AG04449 (cell line): ENCODE data around the gene PDE6G.

ENCODE experiments used
- CTCF ChIA-PET: fragments of 350-600 bp; formaldehyde crosslinking; extraction: SDS; loops from one replicate; lab custom pipeline; 2021; ENCODE audit warnings: antibody characterized with exemption; lab: Yijun Ruan, JAX
- POLR2A ChIA-PET: fragments of 400-600, 350-600 bp; formaldehyde crosslinking; extraction: SDS; loops from one replicate; lab custom pipeline; 2020; ENCODE audit warnings: antibody characterized with exemption, inconsistent platforms; lab: Yijun Ruan, JAX
- DNase-seq: peaks from one replicate; pipeline ENCODE4 v3.0.0-alpha.2; 2010; ENCODE audit warnings: low read depth, low spot score
- H3K4me3 ChIP-seq: 2 replicates; pipeline ENCODE4 v1.5.1; 2011; ENCODE audit warnings: low read depth, mild to moderate bottlenecking, control low read depth, low read length
- CTCF ChIP-seq: IDR thresholded peaks from one replicate; pipeline ENCODE4 v1.5.1; 2011; ENCODE audit warnings: mild to moderate bottlenecking, moderate library complexity, low read length, control low read depth, inconsistent platforms; ENCODE audit not compliant: insufficient read depth; ENCODE audit errors: missing control alignments

Gene PDE6G

GRCh38 chr17:81636505-81637288, 19.6 kb downstream of the PDE6G start, which contains the start of the genes NPLOC4 and TSPAN10:
Gene NPLOC4 (minus strand): TSS chr17:81637112. CDS start chr17:81636930, 182 bp downstream.
Gene TSPAN10 (plus strand): TSS chr17:81637196. CDS start chr17:81642413, 5,217 bp downstream.
- ChIA-PET POLR2A (interaction anchor here (1.0 to 1.2 kb wide), 3 partner anchors 10 to 47 kb away, joined by 3 to 5 read pairs (median 3); partner anchors contain the start of genes ARL16 and HGS), CTCF (interaction anchor here (2.5 kb wide), 1 partner anchor 35 kb away, joined by 10 read pairs; no protein-coding TSS in a partner anchor)

GRCh38 chr17:81635973-81636504, 20.3 kb downstream of the PDE6G start:
- peak overlapping the region; percentile 79 for H3K4me3 ChIP-seq
- ChIA-PET CTCF (interaction anchor here (0.6 to 2.5 kb wide), 2 partner anchors 35 to 90 kb away, joined by 4 to 10 read pairs; no protein-coding TSS in a partner anchor), POLR2A (interaction anchor here (1.2 kb wide), 1 partner anchor 9 kb away, joined by 5 read pairs; no protein-coding TSS in a partner anchor)
- no peak for TF ChIP-seq CTCF
- DNase-seq: no peak

More at GRCh38 chr17:81636505-81637288, 19.6 kb downstream of the PDE6G start, which contains the start of the genes NPLOC4 and TSPAN10:
- no peak for TF ChIP-seq CTCF
- DNase-seq: peak; percentile 17
- H3K4me3 ChIP-seq: peak within 1 kb of the TSS; percentile 79

GRCh38 chr17:81635431-81635830, 20.9 kb downstream of the PDE6G start:
- peak overlapping the region; percentile 79 for H3K4me3 ChIP-seq
- ChIA-PET POLR2A (no interaction called here), CTCF (interaction anchor here (0.6 to 2.5 kb wide), 2 partner anchors 34 to 89 kb away, joined by 4 to 10 read pairs; no protein-coding TSS in a partner anchor)
- no peak for TF ChIP-seq CTCF
- no peak for DNase-seq

- no peak for TF ChIP-seq CTCF
- H3K4me3 ChIP-seq: no peak overlapping the region
- ChIA-PET CTCF (interaction anchor here (1.1 to 2.3 kb wide), 3 partner anchors 11 to 30 kb away, joined by 3 to 11 read pairs (median 5); no protein-coding TSS in a partner anchor), POLR2A (no interaction called here)
- no peak for DNase-seq
Measured at GRCh38 chr17:81631482-81631881, 24.9 kb downstream of the PDE6G start.

GRCh38 chr17:81630274-81630673, 26.1 kb downstream of the PDE6G start:
- POLR2A ChIA-PET: no interaction called here
- H3K4me3 ChIP-seq: no peak overlapping the region
- CTCF ChIA-PET: interaction anchor here (1.0 to 2.3 kb wide), 2 partner anchors 23 to 29 kb away, joined by 3 to 11 read pairs; no protein-coding TSS in a partner anchor
- no peak for TF ChIP-seq CTCF
- no peak for DNase-seq
